Bronchial epithelial cell (primary cell): Measurements from ENCODE around the gene SLC25A21. TPM values are rescaled to one million over a fixed set of nuclear protein-coding genes. Genes with fewer than 3 reads are reported as not detected.
A peak's percentile ranks its signal among the peaks of the same experiment; 100 is the strongest.

Experiments
- DNase-seq: peaks from one replicate; pipeline ENCODE4 v3.0.0-alpha.2; 2010; ENCODE audit warnings: low read depth
- FAIRE-seq: peaks from 2 replicates; lab custom pipeline; 2011; peaks lifted over from hg19 to GRCh38; lab: Jason Lieb, UNC
- H3K27me3 ChIP-seq: 2 replicates; pipeline ENCODE4 v1.5.1; 2011; ENCODE audit warnings: low read length; ENCODE audit not compliant: control insufficient read depth, insufficient read depth
- H3K36me3 ChIP-seq: 2 replicates; pipeline ENCODE4 v1.5.1; 2011; ENCODE audit warnings: low read length; ENCODE audit not compliant: control insufficient read depth, insufficient read depth
- H3K4me3 ChIP-seq: 2 replicates; pipeline ENCODE4 v1.5.1; 2011; ENCODE audit warnings: mild to moderate bottlenecking, low read depth, low read length, control low read depth
- CTCF ChIP-seq: IDR thresholded peaks from 2 replicates; pipeline ENCODE4 v1.5.1; 2011; ENCODE audit warnings: mild to moderate bottlenecking, moderate library complexity, low read length, control low read depth, inconsistent platforms; ENCODE audit not compliant: insufficient read depth, severe bottlenecking
- total RNA-seq: library from RNA; depleted of rRNA; stranded (reverse); fragments of >200 nt; gene quantifications from 2 replicates; pipeline ENCODE4 v1.2.1, GENCODE V29; 2014

SLC25A21 gene
- total RNA-seq, 1 donor from 2014 or later, result 0.53 TPM

- TF ChIP-seq CTCF, result no peak
These were observed 669 bp upstream of the SLC25A21 start for GRCh38 chr14:37172936-37173614.

GRCh38 chr14:37171678-37172023 is 755 bp downstream of the SLC25A21 start:
- Histone ChIP-seq H3K4me3 (peak overlapping the region; percentile 81), H3K36me3 (no peaks in the 10 kb centered on the region), H3K27me3 (no peaks in the 10 kb centered on the region)
- FAIRE-seq (no peak), DNase-seq (no peak)
- TF ChIP-seq CTCF, result no peak

More at GRCh38 chr14:37172936-37173614, 669 bp upstream of the SLC25A21 start:
- no peak for FAIRE-seq
- Histone ChIP-seq H3K27me3 (no peaks in the 10 kb centered on the region), H3K4me3 (peak overlapping the region; percentile 81), H3K36me3 (no peaks in the 10 kb centered on the region)
- no peak for DNase-seq

GRCh38 chr14:37170993-37171392 is 1.4 kb downstream of the SLC25A21 start:
- Histone ChIP-seq H3K36me3 (no peaks in the 10 kb centered on the region), H3K4me3 (no peak overlapping the region), H3K27me3 (no peaks in the 10 kb centered on the region)
- DNase-seq (no peak), FAIRE-seq (no peak)
- TF ChIP-seq CTCF, result no peak

- TF ChIP-seq CTCF, result no peak
- no peaks in the 10 kb centered on the region for H3K36me3 ChIP-seq
- FAIRE-seq, result no peak
- no peaks in the 10 kb centered on the region for H3K27me3 ChIP-seq
- DNase-seq, result peak; percentile 6
- H3K4me3 ChIP-seq, result no peak overlapping the region
These were observed 2.2 kb downstream of the SLC25A21 start for GRCh38 chr14:37170237-37170636.

GRCh38 chr14:37168721-37169120 is 3.7 kb downstream of the SLC25A21 start:
- Histone ChIP-seq H3K27me3 (no peaks in the 10 kb centered on the region), H3K36me3 (no peaks in the 10 kb centered on the region), H3K4me3 (no peak overlapping the region)
- DNase-seq, result no peak
- peak; percentile 43 for FAIRE-seq
- TF ChIP-seq CTCF, result no peak
